Stomach (tissue), 4 donors: ENCODE results near the gene EVA1C.

ENCODE experiments used
- EP300 ChIP-seq: sonication (generic); formaldehyde crosslinking; IDR thresholded peaks from one replicate; pipeline ENCODE4 v1.6.1; 2017; ENCODE audit warnings: antibody characterized with exemption
- POLR2A ChIP-seq, 4 donors: fragments of 450-650 bp; IDR thresholded peaks; one replicate each; pipeline ENCODE4 v1.6.1; 2016; ENCODE audit warnings: antibody characterized with exemption in 4 of 4, control low read depth in 2 of 4, mild to moderate bottlenecking in 1 of 4, moderate library complexity in 1 of 4
- TF ChIP-seq, protein P1 (sequence below), 7 experiments: fragments of 450-650 bp in 4 of 7; fragments of 200-600 bp in 3 of 7; sonication (generic) in 3 of 7; IDR thresholded peaks; one replicate each; pipeline ENCODE4 v1.5.1; 2016 to 2019; ENCODE audit warnings: antibody characterized with exemption in 7 of 7, control low read depth in 2 of 7, mild to moderate bottlenecking in 1 of 7

DNA sequence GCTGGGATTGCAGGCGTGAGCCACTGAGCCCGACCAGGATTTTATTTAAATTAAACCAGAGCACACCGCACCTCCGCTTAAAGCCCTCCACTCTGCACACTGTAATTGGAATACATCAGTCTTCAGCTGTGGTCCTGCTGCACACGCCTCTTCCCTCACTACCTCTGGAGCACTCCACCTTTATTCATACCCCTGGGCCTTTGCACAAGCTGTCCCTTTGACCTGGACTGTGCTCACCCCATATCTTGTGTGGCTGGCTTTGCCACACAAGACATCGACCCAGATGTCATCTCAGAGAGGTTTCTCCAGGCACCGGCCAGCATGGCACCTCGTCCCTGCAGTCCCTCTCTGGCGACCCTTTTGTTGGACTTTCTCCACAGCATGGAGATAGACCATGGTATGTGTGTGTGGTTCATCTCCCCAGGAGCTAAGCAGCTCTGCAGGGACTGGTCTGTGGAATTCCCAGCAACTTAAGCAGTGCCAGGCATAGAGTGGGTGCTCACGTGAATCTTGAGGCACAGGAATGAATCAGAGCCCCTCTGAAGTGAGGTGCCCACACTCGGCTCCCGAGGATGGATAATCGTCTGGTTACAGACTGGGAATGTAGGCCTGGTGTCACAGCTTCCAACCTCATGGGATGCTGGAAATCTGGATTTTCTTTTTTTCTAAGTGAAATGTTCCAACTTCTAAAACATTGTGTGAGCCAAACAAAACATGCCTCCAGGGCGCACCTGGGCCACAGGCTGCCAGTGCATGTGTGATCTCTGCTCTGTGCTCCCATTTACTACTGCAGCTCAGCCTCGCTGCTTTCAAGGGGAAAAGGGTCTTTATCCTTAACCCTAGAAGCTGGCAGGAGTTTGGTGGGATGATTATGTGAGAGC is 61.9 kb downstream of the EVA1C start:
- TF ChIP-seq, protein P1, sequence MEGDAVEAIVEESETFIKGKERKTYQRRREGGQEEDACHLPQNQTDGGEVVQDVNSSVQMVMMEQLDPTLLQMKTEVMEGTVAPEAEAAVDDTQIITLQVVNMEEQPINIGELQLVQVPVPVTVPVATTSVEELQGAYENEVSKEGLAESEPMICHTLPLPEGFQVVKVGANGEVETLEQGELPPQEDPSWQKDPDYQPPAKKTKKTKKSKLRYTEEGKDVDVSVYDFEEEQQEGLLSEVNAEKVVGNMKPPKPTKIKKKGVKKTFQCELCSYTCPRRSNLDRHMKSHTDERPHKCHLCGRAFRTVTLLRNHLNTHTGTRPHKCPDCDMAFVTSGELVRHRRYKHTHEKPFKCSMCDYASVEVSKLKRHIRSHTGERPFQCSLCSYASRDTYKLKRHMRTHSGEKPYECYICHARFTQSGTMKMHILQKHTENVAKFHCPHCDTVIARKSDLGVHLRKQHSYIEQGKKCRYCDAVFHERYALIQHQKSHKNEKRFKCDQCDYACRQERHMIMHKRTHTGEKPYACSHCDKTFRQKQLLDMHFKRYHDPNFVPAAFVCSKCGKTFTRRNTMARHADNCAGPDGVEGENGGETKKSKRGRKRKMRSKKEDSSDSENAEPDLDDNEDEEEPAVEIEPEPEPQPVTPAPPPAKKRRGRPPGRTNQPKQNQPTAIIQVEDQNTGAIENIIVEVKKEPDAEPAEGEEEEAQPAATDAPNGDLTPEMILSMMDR (IDR thresholded peaks at IDR 0.05), result no peak
- TF ChIP-seq POLR2A (IDR thresholded peaks at IDR 0.05) (no peak), EP300 (no peak)
